ENCODE data around the gene SMAD5. TPM values are rescaled to one million over a fixed set of nuclear protein-coding genes. Genes with fewer than 3 reads are reported as not detected.

Gene SMAD5
- total RNA-seq, 1 experiment from 2014 or later = 69.3 TPM

GRCh38 chr5:136087961-136088871 is 44.4 kb upstream of the SMAD5 start:
- Histone ChIP-seq H4K20me1 (ENCODE audit: control insufficient read depth, insufficient read depth, insufficient read length) (no peaks in the 10 kb centered on the region), H3K9me3 (ENCODE audit: control insufficient read depth, low read depth, low read length) (no peaks in the 10 kb centered on the region), H3K23me2 (ENCODE audit: insufficient read length, low read depth, low read length, poor library complexity, severe bottlenecking) (no peaks in the 10 kb centered on the region), H3K9ac (ENCODE audit: extremely low read depth, insufficient read length, low read length) (no peak overlapping the region), H3K27me3 (ENCODE audit: insufficient read depth, low read length) (no peaks in the 10 kb centered on the region), H3K27ac (ENCODE audit: insufficient read length, low read depth, low read length) (no peak overlapping the region), H2BK5ac (ENCODE audit: insufficient read length, low read length) (no peak overlapping the region), H2AFZ (ENCODE audit: low read length) (no peak overlapping the region), H3K4me2 (ENCODE audit: insufficient read depth, insufficient read length, low read length) (no peak overlapping the region), H2AK5ac (ENCODE audit: insufficient read length, low read length) (no peak overlapping the region), H3K79me2 (ENCODE audit: insufficient read depth, low read length) (no peaks in the 10 kb centered on the region), H3K23ac (ENCODE audit: insufficient read length, low read depth, low read length) (no peak overlapping the region), H3K18ac (ENCODE audit: insufficient read length, low read depth, low read length) (no peak overlapping the region), H3K56ac (ENCODE audit: insufficient read length, low read depth, low read length) (no peak overlapping the region), H3K79me1 (ENCODE audit: insufficient read depth, low read depth, low read length, poor library complexity, severe bottlenecking) (no peaks in the 10 kb centered on the region), H4K5ac (ENCODE audit: insufficient read length, low read depth, low read length) (no peak overlapping the region), H3K14ac (ENCODE audit: insufficient read depth, low read length) (no peak overlapping the region), H2BK120ac (ENCODE audit: low read depth, low read length, poor library complexity, severe bottlenecking) (no peak overlapping the region), H2BK15ac (ENCODE audit: low read depth, low read length) (no peak overlapping the region), H4K8ac (replicated peaks; ENCODE audit: insufficient read length, low read depth, low read length) (no peak overlapping the region), H2BK20ac (ENCODE audit: low read depth, low read length, poor library complexity, severe bottlenecking) (no peak overlapping the region), H3T11ph (ENCODE audit: low read length) (no peak overlapping the region), H3K4me1 (ENCODE audit: insufficient read depth, low read length) (no peaks in the 10 kb centered on the region), H4K91ac (ENCODE audit: insufficient read length, low read depth, low read length) (no peak overlapping the region), H2BK12ac (ENCODE audit: insufficient read length, low read depth, low read length) (no peak overlapping the region), H3K4ac (ENCODE audit: low read depth, low read length) (no peak overlapping the region)
- Mint-ChIP-seq H3K4me1 (peaks cover 5 to 6% of the 10 kb centered on the region in 2 experiments; a peak in 3 of 4 replicates), H3K36me3 (ENCODE audit: insufficient read depth in 1 of 3, low read depth in 3 of 3) (no peaks in the 10 kb centered on the region), H3K4me3 (no peak overlapping the region), H3K27ac (no peak overlapping the region; a peak in 1 of 7 replicates), H3K27me3 (ENCODE audit: low read depth) (peaks cover 4% of the 10 kb centered on the region), H3K9me3 (no peaks in the 10 kb centered on the region)
- DNase-seq = no peak
- TF ChIP-seq CTCF (conservative IDR thresholded peaks at IDR 0.05) = no peak
- no CpG with 5 or more reads among the region's 16 CpGs for WGBS (ENCODE audit: extremely low coverage, insufficient read length, low lambda C conversion rate)

Data from H9 (cell line).